ENCODE data around the gene APLNR. TPM values are rescaled to one million over a fixed set of nuclear protein-coding genes. Genes with fewer than 3 reads are reported as not detected.

APLNR gene
- total and polyA plus RNA-seq, 10 of the 15 experiments (the other 5 are each of a cell fraction or from before 2014, with no cell fraction given), result 0.11 TPM; not detected in 9

DNA sequence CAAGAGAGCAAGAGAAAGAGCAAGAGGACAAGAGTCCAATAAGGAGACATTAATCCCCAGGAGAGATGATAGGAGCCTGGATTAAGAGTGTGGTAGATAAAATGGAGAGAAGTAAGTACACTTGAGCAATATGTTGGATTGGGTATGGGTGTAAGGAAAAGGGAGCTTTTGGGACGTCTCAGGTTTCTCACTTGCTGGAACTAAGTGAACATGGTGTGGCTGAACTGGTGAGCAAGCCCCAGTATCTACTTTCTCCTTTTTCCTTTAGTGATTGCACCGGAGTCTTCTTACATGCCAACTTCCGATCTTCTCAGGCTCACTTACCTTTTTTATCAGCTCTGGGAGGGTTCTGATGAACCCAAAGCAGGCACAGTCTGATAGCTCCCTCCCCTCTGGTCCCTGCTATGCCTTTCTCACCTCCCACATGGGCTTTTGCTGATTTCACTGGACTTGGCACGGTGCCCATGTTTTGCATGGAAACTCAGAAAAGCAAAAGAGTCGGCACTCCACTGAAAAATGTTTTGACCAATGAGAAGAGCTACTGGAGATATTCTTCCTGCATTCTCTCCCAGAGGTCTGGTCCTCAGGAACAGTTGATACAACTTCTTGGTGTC is 14.5 kb upstream of the APLNR start:
- no peak for FAIRE-seq
- ChIA-PET POLR2A (no interaction called here), CTCF (interaction anchor here (0.6 to 8.7 kb wide), 9 partner anchors 9 to 410 kb away, joined by 3 to 184 read pairs (median 5); no protein-coding TSS in a partner anchor), SMC1A (ENCODE audit: uncharacterized antibody, unreplicated experiment) (interaction anchor here (0.8 to 3.6 kb wide), 5 partner anchors 13 to 410 kb away, joined by 3 to 14 read pairs (median 3); no protein-coding TSS in a partner anchor), RAD21 (ENCODE audit: unreplicated experiment) (interaction anchor here (1.1 to 4.1 kb wide), 3 partner anchors 38 to 409 kb away, joined by 3 to 75 read pairs (median 3); no protein-coding TSS in a partner anchor)
- H3K4me1 ChIP-seq (ENCODE audit: control insufficient read depth, insufficient read depth, low read length), result no peaks in the 10 kb centered on the region
- WGBS (ENCODE audit: insufficient coverage, insufficient replicate concordance, low lambda C conversion rate, missing lambda C conversion rate), result 5% methylated on average over 5 of the region's 5 CpGs
- intact Hi-C loops (cut with micrococcal nuclease; ENCODE audit: unreplicated experiment), result no loop called here
- no peak for DNase-seq (ENCODE audit: low read depth, low spot score)
- no peak overlapping the region for H2AFZ ChIP-seq (ENCODE audit: control insufficient read depth, low read depth, low read length)
- in situ Hi-C loops (cut with MboI), result loop anchor here (25.0 kb wide), 1 partner anchor 1314 kb away; the partner anchor contains the start of gene OR5I1
- H3K27ac ChIP-seq (ENCODE audit: control insufficient read depth, insufficient read depth), result no peak overlapping the region
- no peak overlapping the region for H3K9ac ChIP-seq (ENCODE audit: control insufficient read depth, insufficient read depth, low read length)
- no TSS peak for BruUV-seq (replicated peaks)
- no peak for ATAC-seq
- H3K36me3 ChIP-seq (ENCODE audit: control insufficient read depth in 2 of 2, insufficient read depth in 2 of 2, low read length in 1 of 2), result no peaks in the 10 kb centered on the region
- H4K20me1 ChIP-seq (ENCODE audit: control insufficient read depth, insufficient read depth), result no peaks in the 10 kb centered on the region
- H3K79me2 ChIP-seq (ENCODE audit: control insufficient read depth, insufficient read depth, low read length), result no peaks in the 10 kb centered on the region
- H3K9me3 ChIP-seq (replicated peaks; ENCODE audit: control insufficient read depth, insufficient read depth, low read length), result no peaks in the 10 kb centered on the region
- no peak overlapping the region for H3K4me2 ChIP-seq (ENCODE audit: control insufficient read depth, insufficient read depth)
- H3K27me3 ChIP-seq (replicated peaks in 1 of 2; ENCODE audit: control insufficient read depth in 2 of 2, insufficient read depth in 2 of 2, low read length in 1 of 2), result no peaks in the 10 kb centered on the region; a peak in 1 of 4 replicates
- no peak overlapping the region for H3K4me3 ChIP-seq
- TF ChIP-seq RCOR1 (conservative IDR thresholded peaks at IDR 0.05; ENCODE audit: low read depth, low read length), result no peak
- TF ChIP-seq FOXM1 (IDR thresholded peaks at IDR 0.05; ENCODE audit: low read depth, low read length), result no peak
- no peak for TF ChIP-seq E2F4 (IDR thresholded peaks at IDR 0.05; ENCODE audit: low read depth, low read length)
- no peak for TF ChIP-seq SPI1 (IDR thresholded peaks at IDR 0.05; ENCODE audit: borderline replicate concordance, insufficient read depth, low read depth, low read length)
- TF ChIP-seq RAD51 (IDR thresholded peaks at IDR 0.05), result no peak
- TF ChIP-seq SREBF2 (IDR thresholded peaks at IDR 0.05; ENCODE audit: low read length), result no peak
- TF ChIP-seq, protein P1, sequence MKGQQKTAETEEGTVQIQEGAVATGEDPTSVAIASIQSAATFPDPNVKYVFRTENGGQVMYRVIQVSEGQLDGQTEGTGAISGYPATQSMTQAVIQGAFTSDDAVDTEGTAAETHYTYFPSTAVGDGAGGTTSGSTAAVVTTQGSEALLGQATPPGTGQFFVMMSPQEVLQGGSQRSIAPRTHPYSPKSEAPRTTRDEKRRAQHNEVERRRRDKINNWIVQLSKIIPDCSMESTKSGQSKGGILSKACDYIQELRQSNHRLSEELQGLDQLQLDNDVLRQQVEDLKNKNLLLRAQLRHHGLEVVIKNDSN (IDR thresholded peaks at IDR 0.05; ENCODE audit: borderline replicate concordance, extremely low read length, insufficient read depth, low read depth, low read length), result no peak
- no peak for TF ChIP-seq TAF1 (IDR thresholded peaks at IDR 0.05; ENCODE audit: borderline replicate concordance, low read depth, low read length)
- TF ChIP-seq MYC (IDR thresholded peaks at IDR 0.05; ENCODE audit: insufficient read depth, insufficient read length, insufficient replicate concordance, low read length, severe bottlenecking), result no peak
